HG03196 (cell line): ENCODE data around the gene GPX4.

Experiments used
- ATAC-seq: cut with Tn5 transposase; IDR thresholded peaks from one replicate; pipeline ENCODE4 v1.9.1; 2021; ENCODE audit not compliant: unreplicated experiment

Gene GPX4

GRCh38 chr19:1068009-1069001 lies 35.5 kb upstream of the GPX4 start:
- no peak for ATAC-seq

GRCh38 chr19:1069009-1069779 lies 34.6 kb upstream of the GPX4 start:
- ATAC-seq: no peak

- no peak for ATAC-seq
These were observed 33.2 kb upstream of the GPX4 start for GRCh38 chr19:1070576-1070930.

- ATAC-seq: no peak
These were observed 32.6 kb upstream of the GPX4 start for GRCh38 chr19:1070931-1071791.

- no peak for ATAC-seq
These were observed 31.3 kb upstream of the GPX4 start for GRCh38 chr19:1072371-1073015.

- no peak for ATAC-seq
These were observed 30.5 kb upstream of the GPX4 start for GRCh38 chr19:1073063-1073955.

- no peak for ATAC-seq
These were observed 29.8 kb upstream of the GPX4 start for GRCh38 chr19:1073956-1074517.

GRCh38 chr19:1074544-1075283 lies 29.1 kb upstream of the GPX4 start:
- ATAC-seq: peak; percentile 36

- ATAC-seq: no peak
These were observed 27.8 kb upstream of the GPX4 start for GRCh38 chr19:1076046-1076386.

GRCh38 chr19:1076951-1077350 lies 26.8 kb upstream of the GPX4 start:
- peak; percentile 59 for ATAC-seq

GRCh38 chr19:1079566-1080111 lies 24.2 kb upstream of the GPX4 start:
- no peak for ATAC-seq

GRCh38 chr19:1080360-1081161 lies 23.2 kb upstream of the GPX4 start:
- ATAC-seq: no peak

GRCh38 chr19:1081301-1082164 lies 22.3 kb upstream of the GPX4 start:
- no peak for ATAC-seq

GRCh38 chr19:1082165-1082927 lies 21.4 kb upstream of the GPX4 start:
- no peak for ATAC-seq

- ATAC-seq: no peak
These were observed 20.6 kb upstream of the GPX4 start for GRCh38 chr19:1082928-1083816.
